NCI-H82 (cell line): Measurements from ENCODE around the gene PALLD.
"Not testable (repeated sequence)": the region's sequence is repeated elsewhere in the genome, so short reads cannot be mapped to it uniquely, and the experiment has no call there.

Experiments
- DNase-seq: peaks from one replicate; lab custom pipeline; 2025; lab: John Stamatoyannopoulos, UW

Gene PALLD

DNA sequence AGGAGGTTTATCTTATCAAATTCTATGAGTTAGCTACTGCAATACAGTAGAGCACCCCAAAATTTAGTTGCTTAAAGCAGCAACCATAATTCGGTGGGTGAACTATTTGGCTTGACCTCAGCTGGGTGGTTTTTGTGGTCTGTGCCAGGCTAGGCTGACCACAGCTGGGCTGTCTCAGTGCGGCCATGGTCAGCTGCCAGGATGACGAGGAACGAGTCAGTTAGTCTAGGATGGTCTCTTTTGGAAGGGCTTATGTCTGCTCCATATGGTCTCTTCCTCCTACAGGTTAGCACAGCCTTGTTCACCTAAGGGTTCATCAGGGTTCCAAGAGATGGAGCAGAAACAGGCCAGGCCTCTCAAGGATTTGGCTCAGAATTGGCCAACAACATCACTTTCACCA, 210.4 kb downstream of the PALLD start:
- no peak for DNase-seq

DNA sequence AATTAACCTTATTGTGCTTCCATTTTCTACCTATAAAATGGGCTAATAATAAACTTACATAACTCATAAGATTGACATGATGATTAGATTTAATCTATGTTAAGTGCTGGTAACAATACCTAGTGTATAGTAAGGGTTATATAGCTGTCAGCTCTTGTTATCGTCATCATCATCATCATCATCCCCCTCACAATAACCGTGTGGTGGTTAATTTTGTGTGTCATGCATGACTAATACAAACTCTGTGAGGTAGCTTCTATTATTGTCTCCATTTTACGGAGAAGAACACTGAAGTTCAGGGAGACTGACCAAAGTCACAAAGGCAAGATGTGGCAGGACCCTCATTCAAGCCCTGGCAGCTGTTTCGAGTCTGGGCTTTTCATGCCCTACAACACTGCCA, 211.3 kb downstream of the PALLD start:
- no peak for DNase-seq

GRCh38 chr4:168710353-168710946, 213.6 kb downstream of the PALLD start:
- DNase-seq, result peak; percentile 31

DNA sequence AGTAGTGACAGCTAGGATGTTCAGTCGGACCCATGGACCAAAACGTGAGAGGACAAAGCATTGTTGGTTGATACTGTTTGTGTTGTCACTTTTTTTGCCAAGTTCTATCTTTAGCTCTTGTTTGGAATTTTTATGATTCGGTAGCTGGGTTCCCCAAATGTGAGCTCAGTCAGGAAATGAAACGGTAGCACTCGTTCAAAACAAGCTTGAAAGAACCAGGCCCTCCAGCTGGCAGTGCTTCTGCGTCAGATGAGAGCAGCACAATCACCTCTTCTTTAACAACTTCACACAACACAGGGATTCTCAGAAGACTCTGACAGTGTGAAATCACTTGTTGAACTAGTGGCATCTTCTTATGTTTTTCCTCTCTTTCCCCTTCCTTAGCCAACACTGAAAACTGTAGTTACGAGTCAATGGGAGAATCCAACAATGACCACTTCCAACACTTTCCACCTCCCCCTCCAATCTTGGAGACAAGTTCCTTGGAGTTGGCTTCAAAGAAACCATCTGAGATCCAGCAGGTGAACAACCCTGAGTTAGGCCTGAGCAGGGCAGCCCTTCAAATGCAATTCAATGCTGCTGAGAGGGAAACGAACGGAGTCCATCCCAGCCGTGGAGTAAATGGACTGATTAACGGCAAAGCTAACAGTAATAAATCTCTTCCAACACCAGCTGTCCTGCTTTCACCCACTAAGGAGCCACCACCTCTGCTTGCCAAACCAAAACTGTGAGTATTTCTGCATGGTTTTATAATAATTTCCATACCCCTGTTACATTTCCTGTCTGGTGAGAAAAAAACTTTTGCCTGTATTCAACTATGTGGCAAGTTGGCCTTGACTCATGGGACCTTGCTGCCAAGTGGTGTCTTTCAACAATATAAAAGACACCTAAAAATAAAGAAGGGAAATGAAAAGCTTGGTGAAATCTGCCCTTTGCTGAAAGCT, 214.6 kb downstream of the PALLD start:
- no peak for DNase-seq

GRCh38 chr4:168712316-168712890, 215.6 kb downstream of the PALLD start:
- no peak for DNase-seq

GRCh38 chr4:168713253-168713652, 216.4 kb downstream of the PALLD start:
- no peak for DNase-seq

GRCh38 chr4:168715896-168716295, 219.0 kb downstream of the PALLD start:
- no peak for DNase-seq

- no peak for DNase-seq
Observed at GRCh38 chr4:168716406-168717129, 219.7 kb downstream of the PALLD start.

DNA sequence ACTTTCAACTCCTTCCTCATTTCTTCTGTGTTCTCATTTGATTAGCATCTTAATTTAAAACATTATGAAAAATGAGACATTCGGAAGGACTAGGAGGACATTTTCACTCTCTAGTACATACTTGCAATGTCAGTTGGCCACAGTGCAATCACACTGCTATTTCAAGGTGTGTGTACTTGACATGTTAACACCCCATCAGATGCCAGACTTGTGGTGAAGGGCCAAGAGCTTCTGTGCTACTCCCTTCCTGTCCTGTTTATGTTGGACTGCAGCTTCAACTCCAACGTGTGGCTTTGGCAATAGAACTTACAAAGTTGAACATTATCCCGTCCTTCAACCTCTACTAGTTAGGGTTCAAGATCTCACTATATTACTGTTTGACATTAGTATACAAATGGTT, 221.0 kb downstream of the PALLD start:
- no peak for DNase-seq

DNA sequence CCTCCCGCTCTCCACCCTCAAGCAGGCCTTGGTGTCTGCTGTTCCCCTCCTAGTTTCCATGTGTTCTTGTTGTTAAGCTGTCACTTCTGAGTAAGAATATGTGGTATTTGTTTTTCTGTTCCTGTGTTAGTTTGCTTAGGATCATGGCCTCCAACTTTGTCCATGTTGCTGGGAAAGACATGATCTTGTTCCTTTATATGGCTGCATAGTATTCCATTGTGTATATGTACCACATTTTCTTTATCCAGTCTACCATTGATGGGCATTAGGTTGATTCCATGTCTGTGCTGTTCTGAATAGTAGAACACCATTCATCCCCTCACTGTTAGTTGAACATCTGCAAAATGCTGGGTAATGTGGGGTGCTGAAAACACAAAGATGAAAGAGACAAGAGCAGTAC, 222.9 kb downstream of the PALLD start:
- no peak for DNase-seq

DNA sequence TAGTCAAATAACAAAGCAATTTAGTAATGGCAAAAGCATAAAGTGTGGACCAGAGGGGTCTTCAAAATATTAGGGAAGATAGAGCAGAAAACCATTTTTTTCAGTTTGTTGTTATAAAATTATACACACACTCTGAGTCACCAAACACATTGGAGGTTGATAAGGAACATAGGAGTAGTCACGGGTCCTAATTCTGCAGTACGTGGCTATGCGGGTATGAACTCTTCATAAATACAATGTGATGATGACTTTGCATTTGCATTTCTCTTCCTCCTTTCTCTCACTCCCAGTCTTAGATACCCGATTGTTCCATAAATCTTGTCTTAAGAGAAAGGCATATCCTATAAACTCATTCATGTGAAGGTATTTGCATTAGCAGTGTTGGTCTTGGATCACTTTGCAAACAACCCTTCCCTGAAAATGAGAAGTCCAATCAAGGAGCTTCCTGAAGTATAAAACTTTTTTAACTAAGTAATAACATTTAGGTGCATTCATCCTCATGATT, 223.6 kb downstream of the PALLD start:
- no peak for DNase-seq

DNA sequence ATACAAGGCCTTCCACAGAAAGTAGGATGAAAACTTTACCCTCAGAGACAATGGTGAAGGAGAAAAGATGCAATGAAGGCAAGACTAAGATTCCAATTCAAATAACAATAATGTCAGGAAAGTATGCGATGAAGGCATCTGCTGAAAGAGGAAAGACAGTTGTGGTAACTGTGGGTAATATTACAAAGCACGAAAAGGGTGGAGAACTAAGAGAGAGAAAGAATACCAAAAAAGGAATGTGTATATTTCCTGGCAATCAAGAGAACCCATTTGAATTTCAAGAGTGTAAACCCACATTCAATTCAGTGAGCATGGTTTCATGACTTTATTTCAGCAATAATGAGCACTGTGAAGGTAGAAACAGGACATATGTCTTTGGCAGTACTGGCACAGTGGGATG, 225.5 kb downstream of the PALLD start:
- no peak for DNase-seq

DNA sequence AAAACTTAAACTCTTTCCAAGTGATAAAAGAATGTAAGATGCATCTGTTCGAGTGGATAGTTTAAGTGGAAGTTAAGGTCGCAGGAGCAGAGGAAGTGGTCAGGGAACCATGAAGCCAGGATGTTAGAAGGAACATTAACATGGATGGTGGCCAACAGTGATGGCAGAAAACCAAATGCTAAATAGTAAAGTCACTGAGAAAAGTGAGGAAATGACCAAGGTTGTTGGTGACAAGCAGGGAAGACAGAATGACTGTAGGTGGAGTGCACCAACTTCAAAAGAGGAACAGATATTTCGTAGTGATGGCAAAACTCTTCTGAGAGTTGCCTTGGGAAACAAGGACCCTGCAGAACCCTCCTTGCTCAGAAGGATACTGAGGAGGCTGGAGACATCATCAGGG, 226.2 kb downstream of the PALLD start:
- DNase-seq, result no peak

- DNase-seq, result no peak
Observed at GRCh38 chr4:168723569-168723968, 226.7 kb downstream of the PALLD start.

DNA sequence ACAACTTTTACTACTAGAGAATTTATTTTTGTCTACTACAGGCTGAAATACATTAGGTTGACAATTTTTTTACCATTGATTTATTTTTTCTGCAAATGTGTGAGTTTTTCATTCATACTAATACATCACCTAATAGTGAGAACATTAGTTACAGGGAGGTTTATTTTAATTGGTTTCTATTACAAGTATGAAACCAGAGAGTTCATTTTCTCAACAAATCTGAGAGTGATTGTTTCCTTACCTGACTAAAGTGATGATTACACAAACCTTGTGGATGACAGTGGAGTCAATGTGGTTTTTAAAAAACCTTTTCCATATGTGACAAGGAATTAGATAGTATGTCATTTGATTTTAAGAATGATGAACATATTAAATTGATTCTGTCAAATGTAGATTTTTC, 227.4 kb downstream of the PALLD start:
- DNase-seq, result no peak

DNA sequence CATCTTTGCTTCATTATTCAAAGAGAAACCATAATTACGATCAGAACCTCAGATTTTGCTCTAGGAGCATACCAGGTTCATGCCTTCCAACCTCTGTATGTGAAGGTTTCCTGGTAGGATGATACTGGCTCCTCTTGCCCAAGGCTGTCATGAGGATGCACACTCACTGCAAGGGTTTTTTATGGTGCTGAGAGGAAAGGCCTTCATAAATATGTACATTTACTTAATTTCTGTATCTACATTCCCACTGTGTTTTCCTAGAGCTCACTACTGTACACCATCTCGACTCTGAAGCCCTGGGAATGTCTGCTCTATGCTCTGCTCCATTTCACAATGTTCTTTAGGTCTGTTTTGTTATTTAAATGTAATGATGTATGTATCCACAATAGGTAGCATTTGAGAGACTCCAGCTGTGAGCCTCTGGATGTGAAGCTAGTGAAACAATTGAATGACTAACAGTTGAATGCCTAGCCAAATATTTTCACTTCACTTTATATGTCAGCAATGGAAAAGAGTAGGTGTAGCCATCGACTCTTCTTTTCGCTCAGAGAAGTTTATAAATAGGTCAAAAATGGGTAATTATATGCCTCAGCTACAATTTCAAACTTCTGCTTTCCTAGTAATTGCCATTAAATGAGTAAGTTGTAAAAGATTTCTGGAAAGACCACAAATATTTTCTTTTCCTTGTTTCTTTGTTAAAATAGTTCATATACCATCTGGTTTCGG, 228.0 kb downstream of the PALLD start:
- no peak for DNase-seq

DNA sequence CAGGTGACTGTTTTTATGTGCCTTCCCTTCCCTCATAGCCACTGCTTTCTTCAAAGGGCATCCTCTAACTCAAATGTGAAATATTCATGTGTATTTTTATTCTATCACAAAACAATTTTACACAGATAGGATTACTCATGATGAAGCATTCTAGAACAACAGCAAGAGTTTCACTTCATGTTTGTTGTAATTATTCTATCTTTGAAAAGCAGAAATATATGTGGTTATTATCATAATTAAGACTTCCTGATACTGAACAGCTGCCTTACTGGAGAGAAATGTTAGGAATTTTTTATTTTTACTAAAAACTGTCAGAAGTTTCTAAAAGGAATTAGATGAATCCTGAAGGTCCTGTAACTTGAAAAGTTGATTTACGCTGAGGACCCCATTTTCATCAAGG, 229.1 kb downstream of the PALLD start:
- no peak for DNase-seq

DNA sequence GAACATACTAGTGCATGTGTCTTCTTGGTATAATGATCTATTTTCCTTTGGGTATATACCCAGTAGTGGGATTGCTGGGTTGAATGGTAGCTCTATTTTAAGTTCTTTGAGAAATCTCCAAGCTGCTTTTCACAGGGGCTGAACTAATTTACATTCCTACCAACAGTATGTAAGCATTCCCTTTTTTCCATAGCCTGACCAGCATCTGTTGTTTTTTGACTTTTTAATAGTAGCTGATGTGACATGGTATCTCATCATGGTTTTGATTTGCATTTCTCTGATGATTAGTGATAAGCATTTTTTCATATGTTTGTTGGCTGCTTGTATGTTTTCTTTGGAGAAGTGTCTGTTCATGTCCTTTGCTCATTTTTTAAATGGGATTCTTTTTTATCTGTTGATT, 230.3 kb downstream of the PALLD start:
- DNase-seq, result not testable (repeated sequence)

- no peak for DNase-seq
Observed at GRCh38 chr4:168731006-168731636, 234.3 kb downstream of the PALLD start.

DNA sequence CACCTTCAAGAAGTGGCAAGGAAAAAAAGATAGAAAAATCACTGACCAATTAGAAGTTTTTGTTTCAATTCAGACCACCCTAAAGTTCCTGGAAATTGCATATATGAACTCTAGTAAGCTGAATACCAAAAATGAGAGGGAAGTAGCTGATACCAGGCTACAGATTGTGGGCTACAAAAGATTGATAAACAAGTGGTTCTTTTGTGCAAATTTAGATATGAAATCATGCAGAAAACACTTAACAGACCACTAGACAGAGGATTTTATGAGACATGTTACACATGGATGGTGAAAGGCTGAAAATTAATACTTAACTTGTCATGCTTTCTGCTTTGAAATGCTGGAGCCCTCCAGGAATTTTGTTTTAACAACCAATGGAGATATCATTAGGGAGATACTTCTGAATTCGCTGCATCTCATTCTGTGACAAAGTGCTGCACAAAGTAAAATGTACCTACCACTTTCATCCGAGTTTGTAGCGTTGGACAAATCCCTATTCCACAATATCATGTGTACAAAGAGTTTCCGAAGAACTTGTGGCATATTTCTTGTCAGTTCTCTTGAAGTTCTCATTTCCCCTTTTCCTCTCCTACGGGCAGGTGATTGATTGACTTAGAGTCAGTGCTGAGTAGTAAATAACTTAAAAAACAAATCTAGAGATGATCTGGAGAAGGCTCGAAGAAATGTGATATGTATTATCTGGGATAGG, 235.0 kb downstream of the PALLD start:
- no peak for DNase-seq

- DNase-seq, result no peak
Observed at GRCh38 chr4:168732714-168733113, 235.9 kb downstream of the PALLD start.
